GM23338 (cell line): Measurements from ENCODE around the gene NSMCE1.

Experiments
- CREB1 ChIP-seq: fragments of 250-450 bp; sonication (Bioruptor Pico); IDR thresholded peaks from 2 replicates; pipeline ENCODE4 v1.5.0; 2020; ENCODE audit warnings: low read depth, mild to moderate bottlenecking, moderate library complexity
- CTCF ChIP-seq, 2 experiments: fragments of 200-600 bp in 1 of 2; sonication (generic) in 1 of 2; conservative IDR thresholded peaks; 2 replicates each; pipeline versions ENCODE4 v1.5.1 to v1.6.1; 2016 to 2017; ENCODE audit warnings: antibody characterized with exemption in 2 of 2, low read depth in 2 of 2, mild to moderate bottlenecking in 2 of 2, moderate library complexity in 1 of 2
- ETS1 ChIP-seq: IDR thresholded peaks from 2 replicates; pipeline ENCODE4 v1.6.1; 2016; ENCODE audit warnings: antibody characterized with exemption
- EZH2 ChIP-seq: fragments of 200-600 bp; sonication (generic); IDR thresholded peaks from one replicate; pipeline ENCODE4 v1.8.0; 2017; ENCODE audit warnings: antibody characterized with exemption, mild to moderate bottlenecking, low read depth; ENCODE audit not compliant: unreplicated experiment
- EZH2phosphoT487 ChIP-seq: fragments of 200-600 bp; sonication (generic); IDR thresholded peaks from one replicate; pipeline ENCODE4 v1.8.1; 2018; ENCODE audit warnings: antibody characterized with exemption; ENCODE audit not compliant: unreplicated experiment
- JUNB ChIP-seq: IDR thresholded peaks from one replicate; pipeline ENCODE4 v1.6.1; 2016; ENCODE audit warnings: antibody characterized with exemption; ENCODE audit not compliant: unreplicated experiment
- NANOG ChIP-seq: IDR thresholded peaks from 2 replicates; pipeline ENCODE4 v1.6.1; 2016; ENCODE audit warnings: antibody characterized with exemption, borderline replicate concordance
- POLR2AphosphoS5 ChIP-seq: IDR thresholded peaks from 2 replicates; pipeline ENCODE4 v1.6.1; 2016; ENCODE audit warnings: antibody characterized with exemption, low read depth
- ZNF331 ChIP-seq: fragments of 250-450 bp; sonication (Bioruptor Pico); IDR thresholded peaks from 2 replicates; pipeline ENCODE4 v1.5.0; 2020; ENCODE audit warnings: low read depth, mild to moderate bottlenecking, moderate library complexity
- ZNF462 ChIP-seq: fragments of 250-450 bp; sonication (Bioruptor Pico); IDR thresholded peaks from 2 replicates; pipeline ENCODE4 v1.5.0; 2020; ENCODE audit warnings: mild to moderate bottlenecking, moderate library complexity
- TF ChIP-seq, protein P1 (sequence below): IDR thresholded peaks from one replicate; pipeline ENCODE4 v1.6.1; 2018; ENCODE audit warnings: antibody characterized with exemption; ENCODE audit not compliant: unreplicated experiment

DNA sequence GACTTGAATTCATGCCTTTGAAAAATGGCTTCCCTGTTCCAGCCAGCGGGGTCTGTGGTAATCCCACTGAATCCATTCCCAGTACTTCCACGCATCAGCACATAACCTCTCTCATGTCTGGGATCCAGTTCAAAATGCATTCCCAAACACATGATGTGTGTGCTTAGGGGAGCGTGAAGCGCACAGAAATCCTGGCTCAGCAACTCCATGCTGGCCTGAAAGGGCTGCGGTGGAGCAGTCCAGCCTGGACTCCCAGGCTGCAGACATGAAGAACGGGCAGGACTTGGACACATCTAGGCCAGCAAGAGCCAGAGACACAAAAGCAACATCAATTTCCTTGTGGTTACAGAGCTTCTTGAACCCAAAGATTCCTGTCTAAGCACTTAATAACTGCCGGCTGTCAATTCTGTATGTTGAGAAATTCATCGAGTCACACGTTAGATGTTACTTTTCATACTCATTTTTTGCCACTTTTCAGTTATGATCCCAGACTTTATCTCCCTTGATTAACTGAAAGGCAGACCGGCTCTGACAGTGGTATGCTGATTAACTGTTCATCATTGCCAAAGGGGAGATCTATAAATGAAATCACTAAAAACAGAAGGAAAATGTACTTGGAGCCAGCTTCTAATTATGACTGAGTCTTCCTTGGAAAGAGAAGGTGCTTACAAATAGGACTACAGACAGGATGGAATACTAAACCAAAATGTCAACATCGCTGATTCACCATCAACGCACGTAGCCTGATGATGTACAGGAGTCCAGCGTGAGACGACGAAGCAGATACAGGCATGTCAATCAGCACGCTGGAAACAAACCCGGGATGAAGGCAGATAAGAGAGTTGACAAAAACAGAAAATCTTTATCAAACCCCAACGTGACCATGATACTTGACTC is 23.0 kb downstream of the NSMCE1 start:
- TF ChIP-seq EZH2: no peak
- no peak for TF ChIP-seq CTCF (conservative IDR thresholded peaks at IDR 0.05; ENCODE audit: low read depth in 2 of 2)
- TF ChIP-seq POLR2AphosphoS5: no peak
- no peak for TF ChIP-seq JUNB
- no peak for TF ChIP-seq ETS1
- TF ChIP-seq, protein P1, sequence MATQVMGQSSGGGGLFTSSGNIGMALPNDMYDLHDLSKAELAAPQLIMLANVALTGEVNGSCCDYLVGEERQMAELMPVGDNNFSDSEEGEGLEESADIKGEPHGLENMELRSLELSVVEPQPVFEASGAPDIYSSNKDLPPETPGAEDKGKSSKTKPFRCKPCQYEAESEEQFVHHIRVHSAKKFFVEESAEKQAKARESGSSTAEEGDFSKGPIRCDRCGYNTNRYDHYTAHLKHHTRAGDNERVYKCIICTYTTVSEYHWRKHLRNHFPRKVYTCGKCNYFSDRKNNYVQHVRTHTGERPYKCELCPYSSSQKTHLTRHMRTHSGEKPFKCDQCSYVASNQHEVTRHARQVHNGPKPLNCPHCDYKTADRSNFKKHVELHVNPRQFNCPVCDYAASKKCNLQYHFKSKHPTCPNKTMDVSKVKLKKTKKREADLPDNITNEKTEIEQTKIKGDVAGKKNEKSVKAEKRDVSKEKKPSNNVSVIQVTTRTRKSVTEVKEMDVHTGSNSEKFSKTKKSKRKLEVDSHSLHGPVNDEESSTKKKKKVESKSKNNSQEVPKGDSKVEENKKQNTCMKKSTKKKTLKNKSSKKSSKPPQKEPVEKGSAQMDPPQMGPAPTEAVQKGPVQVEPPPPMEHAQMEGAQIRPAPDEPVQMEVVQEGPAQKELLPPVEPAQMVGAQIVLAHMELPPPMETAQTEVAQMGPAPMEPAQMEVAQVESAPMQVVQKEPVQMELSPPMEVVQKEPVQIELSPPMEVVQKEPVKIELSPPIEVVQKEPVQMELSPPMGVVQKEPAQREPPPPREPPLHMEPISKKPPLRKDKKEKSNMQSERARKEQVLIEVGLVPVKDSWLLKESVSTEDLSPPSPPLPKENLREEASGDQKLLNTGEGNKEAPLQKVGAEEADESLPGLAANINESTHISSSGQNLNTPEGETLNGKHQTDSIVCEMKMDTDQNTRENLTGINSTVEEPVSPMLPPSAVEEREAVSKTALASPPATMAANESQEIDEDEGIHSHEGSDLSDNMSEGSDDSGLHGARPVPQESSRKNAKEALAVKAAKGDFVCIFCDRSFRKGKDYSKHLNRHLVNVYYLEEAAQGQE: no peak
- TF ChIP-seq EZH2phosphoT487: no peak
- TF ChIP-seq CREB1 (CRISPR knock-in tag): no peak
- no peak for TF ChIP-seq NANOG
- no peak for TF ChIP-seq ZNF331 (CRISPR knock-in tag)
- TF ChIP-seq ZNF462 (CRISPR knock-in tag): no peak
